Right lobe of liver (tissue), 6 donors: ENCODE results near the gene HDAC10. TPM values are rescaled to one million over a fixed set of nuclear protein-coding genes. Genes with fewer than 3 reads are reported as not detected.

Source experiments
- ATAC-seq, 4 donors: fragments of 200-7000 bp; cut with Tn5 transposase; one replicate each; pipeline ENCODE4 v1.9.1; 2020; ENCODE audit warnings: mild to moderate bottlenecking in 4 of 4, moderate library complexity in 4 of 4
- DNase-seq, 3 donors: peaks; one replicate each; pipeline ENCODE4 v3.0.0-alpha.2; 2020
- H3K27ac ChIP-seq, 3 donors: fragments of 200-600 bp; one replicate each; pipeline ENCODE4 v1.8.0; 2022
- H3K27me3 ChIP-seq, 2 donors: fragments of 200-600 bp; one replicate each; pipeline ENCODE4 v1.8.0; 2022
- H3K36me3 ChIP-seq, 4 donors: fragments of 200-600 bp; sonication (generic) in 1 of 4; one replicate each; pipeline versions ENCODE4 v1.5.1 to v1.8.0; 2017 to 2022; ENCODE audit warnings: control low read depth in 1 of 4
- H3K4me1 ChIP-seq, 4 donors: fragments of 200-600 bp; sonication (generic) in 1 of 4; one replicate each; pipeline versions ENCODE4 v1.5.1 to v1.8.0; 2017 to 2022; ENCODE audit warnings: control low read depth in 1 of 4
- H3K4me3 ChIP-seq, 3 donors: fragments of 200-600 bp; one replicate each; pipeline ENCODE4 v1.8.0; 2022
- H3K9me3 ChIP-seq, 4 donors: fragments of 200-600 bp; sonication (generic) in 1 of 4; one replicate each; pipeline versions ENCODE4 v1.5.1 to v1.8.0; 2017 to 2022; ENCODE audit warnings: control low read depth in 1 of 4
- CTCF ChIP-seq, 4 donors: fragments of 200-600 bp in 3 of 4; fragments of 450-650 bp in 1 of 4; IDR thresholded peaks; one replicate each; pipeline versions ENCODE4 v1.5.1 to v1.8.0; 2016 to 2022; ENCODE audit warnings: antibody characterized with exemption in 4 of 4, mild to moderate bottlenecking in 2 of 4
- POLR2A ChIP-seq: fragments of 450-650 bp; IDR thresholded peaks from one replicate; pipeline ENCODE4 v1.6.1; 2017; ENCODE audit warnings: antibody characterized with exemption, mild to moderate bottlenecking
- WGBS: methylation state at CpG from one replicate; pipeline ENCODE4 v1.1.6; 2018; ENCODE audit warnings: low coverage, low lambda C conversion rate; ENCODE audit not compliant: insufficient coverage; ENCODE audit errors: missing lambda C conversion rate; 5-methylcytosine and 5-hydroxymethylcytosine counted together
- intact Hi-C, 2 donors: fragments of 100-400 bp; cut with DNase I; formaldehyde crosslinking; loops; one replicate each; pipeline versions ENCODE4 v1.11.2 to v1.14.1; 2022
- total RNA-seq, 6 experiments: library from RNA; depleted of rRNA in 2 of 6; stranded (reverse); fragments of >200 nt in 2 of 6; fragmentation: NEBNext Ultra II Directional in 3 of 6; extraction: Animal tissue kit (Norgen Biotek cat#: 25700) in 3 of 6; gene quantifications; one replicate each; pipeline versions ENCODE4 v1.1.0 to v1.2.4, GENCODE V29; 2016 to 2023
- donor health status: DM: no; HTN: yes; CAD: no.
- donor health status: DM: no; HTN: no; CAD: no.
- donor health status: DM: no; HTN: no; CAD: no.
- donor health status: DM: no; HTN: yes; CAD: no.
- donor health status: DM: no; HTN: yes; CAD: no.

HDAC10 gene
- total RNA-seq, 6 experiments from 2014 or later: 19.6 to 30.5 (median 23.0) TPM

- ATAC-seq (no peak), DNase-seq (peak in 1 of 3 donors; percentile 19)
- WGBS: 94% methylated on average over 6 of the region's 45 CpGs
- peaks cover 0 to 4% (median 2%) of the 10 kb centered on the region in 4 donors for H3K4me1 ChIP-seq
- H3K4me3 ChIP-seq: no peak overlapping the region
- intact Hi-C loops: no loop called here
- no peak overlapping the region for H3K27ac ChIP-seq
- no peaks in the 10 kb centered on the region for H3K27me3 ChIP-seq
- TF ChIP-seq POLR2A (no peak), CTCF (IDR thresholded peaks at IDR 0.05) (no peak)
- H3K36me3 ChIP-seq: peaks cover 6 to 75% (median 21%) of the 10 kb centered on the region in 4 donors
- no peaks in the 10 kb centered on the region for H3K9me3 ChIP-seq
Observed at GRCh38 chr22:50220603-50221409, 30.3 kb downstream of the HDAC10 start.

- peaks cover 0 to 4% (median 2%) of the 10 kb centered on the region in 4 donors for H3K4me1 ChIP-seq
- H3K4me3 ChIP-seq: no peak overlapping the region
- WGBS: 100% methylated on average over 1 of the region's 25 CpGs
- peaks cover 6 to 76% (median 24%) of the 10 kb centered on the region in 4 donors for H3K36me3 ChIP-seq
- no peaks in the 10 kb centered on the region for H3K9me3 ChIP-seq
- ATAC-seq (peak in 2 of 4 donors; percentile 0 to 11), DNase-seq (peak in 2 of 3 donors; percentile 29 to 55)
- intact Hi-C loops: no loop called here
- TF ChIP-seq CTCF (IDR thresholded peaks at IDR 0.05) (no peak), POLR2A (no peak)
- H3K27me3 ChIP-seq: no peaks in the 10 kb centered on the region
- H3K27ac ChIP-seq: peak overlapping the region in 1 of 3 donors; percentile 45
Observed at GRCh38 chr22:50219800-50220602, 31.1 kb downstream of the HDAC10 start.

GRCh38 chr22:50218996-50219727 is 31.9 kb downstream of the HDAC10 start:
- intact Hi-C loops: no loop called here
- Histone ChIP-seq H3K9me3 (no peaks in the 10 kb centered on the region), H3K4me3 (no peak overlapping the region), H3K27ac (peak overlapping the region in 1 of 3 donors; percentile 45), H3K27me3 (no peaks in the 10 kb centered on the region), H3K36me3 (peaks cover 6 to 82% (median 28%) of the 10 kb centered on the region in 4 donors), H3K4me1 (peaks cover 0 to 4% (median 2%) of the 10 kb centered on the region in 4 donors)
- 89% methylated on average over 3 of the region's 42 CpGs for WGBS
- ATAC-seq (peak; percentile 70 to 83 (median 79)), DNase-seq (peak; percentile 87 to 98 (median 97))
- TF ChIP-seq CTCF (IDR thresholded peaks at IDR 0.05) (no peak), POLR2A (no peak)
